T-helper 1 cell treated with Interleukin-12 subunit alpha and Interleukin-12 subunit beta and Interleukin-4 antibody, amounts not matched to agents 30 μg/mL and 1 μg/mL, for 36 hours (primary cell): ENCODE data around the gene CD300E.

Experiments used
- H3K27ac Mint-ChIP-seq: one replicate; pipeline ENCODE4 v1.8.0; 2021; ENCODE audit warnings: mild to moderate bottlenecking, mixed read lengths
- H3K27me3 Mint-ChIP-seq: one replicate; pipeline ENCODE4 v1.8.0; 2021; ENCODE audit warnings: low read depth, mixed read lengths
- H3K36me3 Mint-ChIP-seq: one replicate; pipeline ENCODE4 v1.8.0; 2021; ENCODE audit warnings: low read depth, mixed read lengths
- H3K4me1 Mint-ChIP-seq: one replicate; pipeline ENCODE4 v1.8.0; 2021; ENCODE audit warnings: low read depth, mixed read lengths
- H3K4me3 Mint-ChIP-seq: one replicate; pipeline ENCODE4 v1.8.0; 2021; ENCODE audit warnings: mild to moderate bottlenecking, moderate library complexity, mixed read lengths
- H3K9me3 Mint-ChIP-seq: one replicate; pipeline ENCODE4 v1.8.0; 2021; ENCODE audit warnings: mixed read lengths

CD300E gene

GRCh38 chr17:74619077-74619673 is 4.4 kb downstream of the CD300E start:
- H3K27me3 Mint-ChIP-seq = peaks cover 71% of the 10 kb centered on the region
- no peaks in the 10 kb centered on the region for H3K36me3 Mint-ChIP-seq
- no peaks in the 10 kb centered on the region for H3K4me1 Mint-ChIP-seq
- no peak overlapping the region for H3K27ac Mint-ChIP-seq
- H3K9me3 Mint-ChIP-seq = no peaks in the 10 kb centered on the region
- H3K4me3 Mint-ChIP-seq = no peak overlapping the region

DNA sequence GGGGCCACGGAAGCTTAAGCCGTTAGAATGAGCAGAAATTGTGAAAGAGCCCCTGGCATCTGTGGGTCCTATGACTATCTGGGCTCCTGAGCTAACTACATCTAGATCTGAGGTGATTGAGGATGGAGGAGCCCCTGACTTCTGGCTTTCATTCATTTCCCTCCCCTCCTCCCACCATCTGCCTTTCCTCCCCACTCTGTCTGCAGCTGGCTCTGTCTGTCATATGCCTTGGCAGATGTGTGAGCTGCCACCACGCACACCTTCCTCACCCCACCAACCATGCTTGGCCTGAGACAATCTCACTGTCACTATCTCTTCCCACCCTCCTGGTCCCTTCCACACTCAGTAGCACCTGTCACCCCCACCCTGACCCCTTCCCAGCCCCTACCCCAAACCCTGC is 5.1 kb downstream of the CD300E start:
- Mint-ChIP-seq H3K36me3 (no peaks in the 10 kb centered on the region), H3K4me1 (no peaks in the 10 kb centered on the region), H3K27me3 (peaks cover 67% of the 10 kb centered on the region), H3K4me3 (no peak overlapping the region), H3K9me3 (no peaks in the 10 kb centered on the region), H3K27ac (no peak overlapping the region)

- Mint-ChIP-seq H3K36me3 (no peaks in the 10 kb centered on the region), H3K4me1 (peaks cover 7% of the 10 kb centered on the region), H3K27ac (no peak overlapping the region), H3K9me3 (no peaks in the 10 kb centered on the region), H3K27me3 (peaks cover 57% of the 10 kb centered on the region), H3K4me3 (no peak overlapping the region)
These were observed 6.8 kb downstream of the CD300E start for GRCh38 chr17:74616696-74617095.

DNA sequence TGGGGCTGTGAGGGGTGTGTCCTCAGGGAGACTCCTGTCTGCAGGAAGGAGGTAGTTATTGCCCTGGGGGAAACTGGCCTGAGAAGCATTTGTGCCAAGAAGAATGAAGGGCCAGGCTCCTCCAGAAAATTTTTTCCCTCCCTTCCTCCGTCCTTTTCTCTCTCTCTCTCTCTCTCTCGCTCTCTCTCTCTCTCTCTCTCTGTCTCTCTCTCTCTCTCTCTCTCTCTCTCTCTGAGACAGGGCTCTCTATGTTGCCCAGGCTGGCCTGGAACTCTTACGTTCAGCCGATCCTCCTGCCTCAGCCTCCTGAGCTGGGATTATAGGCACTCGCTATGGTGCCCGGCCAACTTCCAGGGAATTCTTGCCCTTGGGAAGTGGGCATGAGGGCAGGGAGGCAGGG is 11.5 kb downstream of the CD300E start:
- H3K36me3 Mint-ChIP-seq = no peaks in the 10 kb centered on the region
- H3K4me1 Mint-ChIP-seq = peaks cover 7% of the 10 kb centered on the region
- H3K27me3 Mint-ChIP-seq = peaks cover 36% of the 10 kb centered on the region
- no peaks in the 10 kb centered on the region for H3K9me3 Mint-ChIP-seq
- no peak overlapping the region for H3K27ac Mint-ChIP-seq
- no peak overlapping the region for H3K4me3 Mint-ChIP-seq

GRCh38 chr17:74610108-74610507 is 13.4 kb downstream of the CD300E start:
- Mint-ChIP-seq H3K4me1 (peaks cover 7% of the 10 kb centered on the region), H3K27me3 (peaks cover 32% of the 10 kb centered on the region), H3K36me3 (no peaks in the 10 kb centered on the region), H3K9me3 (no peaks in the 10 kb centered on the region), H3K27ac (no peak overlapping the region), H3K4me3 (no peak overlapping the region)

- peaks cover 7% of the 10 kb centered on the region for H3K4me1 Mint-ChIP-seq
These were observed 15.0 kb downstream of the CD300E start for GRCh38 chr17:74608511-74608910.

GRCh38 chr17:74607221-74607620 is 16.3 kb downstream of the CD300E start:
- H3K9me3 Mint-ChIP-seq = no peaks in the 10 kb centered on the region
- peaks cover 5% of the 10 kb centered on the region for H3K4me1 Mint-ChIP-seq
- peaks cover 33% of the 10 kb centered on the region for H3K27me3 Mint-ChIP-seq

More at GRCh38 chr17:74608511-74608910, 15.0 kb downstream of the CD300E start:
- Mint-ChIP-seq H3K36me3 (no peaks in the 10 kb centered on the region), H3K9me3 (no peaks in the 10 kb centered on the region), H3K27ac (no peak overlapping the region), H3K4me3 (no peak overlapping the region), H3K27me3 (peaks cover 30% of the 10 kb centered on the region)

DNA sequence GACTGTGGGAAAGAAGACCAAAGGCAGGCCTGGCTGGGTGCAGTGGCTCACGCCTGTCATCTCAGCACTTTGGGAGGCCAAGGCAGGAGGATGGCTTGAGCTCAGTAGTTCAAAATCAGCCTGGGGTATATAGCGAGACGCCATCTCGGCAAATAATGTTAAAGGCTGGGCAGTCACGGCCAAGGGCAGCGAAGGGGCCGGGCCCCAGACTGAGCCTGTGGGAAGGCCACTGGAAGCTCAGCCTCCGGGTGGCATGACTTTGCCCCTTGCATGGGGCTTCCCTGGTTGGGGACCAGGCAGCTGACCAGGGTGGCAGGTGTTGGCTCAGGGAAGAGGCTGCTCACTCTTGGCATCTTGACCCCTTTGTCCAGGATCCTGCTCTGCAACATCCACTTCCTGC is 17.5 kb downstream of the CD300E start:
- Mint-ChIP-seq H3K36me3 (no peaks in the 10 kb centered on the region), H3K27me3 (peaks cover 30% of the 10 kb centered on the region), H3K9me3 (no peaks in the 10 kb centered on the region), H3K27ac (no peak overlapping the region), H3K4me1 (peaks cover 4% of the 10 kb centered on the region), H3K4me3 (no peak overlapping the region)

More at GRCh38 chr17:74607221-74607620, 16.3 kb downstream of the CD300E start:
- no peak overlapping the region for H3K27ac Mint-ChIP-seq
- H3K36me3 Mint-ChIP-seq = no peaks in the 10 kb centered on the region
- H3K4me3 Mint-ChIP-seq = no peak overlapping the region

DNA sequence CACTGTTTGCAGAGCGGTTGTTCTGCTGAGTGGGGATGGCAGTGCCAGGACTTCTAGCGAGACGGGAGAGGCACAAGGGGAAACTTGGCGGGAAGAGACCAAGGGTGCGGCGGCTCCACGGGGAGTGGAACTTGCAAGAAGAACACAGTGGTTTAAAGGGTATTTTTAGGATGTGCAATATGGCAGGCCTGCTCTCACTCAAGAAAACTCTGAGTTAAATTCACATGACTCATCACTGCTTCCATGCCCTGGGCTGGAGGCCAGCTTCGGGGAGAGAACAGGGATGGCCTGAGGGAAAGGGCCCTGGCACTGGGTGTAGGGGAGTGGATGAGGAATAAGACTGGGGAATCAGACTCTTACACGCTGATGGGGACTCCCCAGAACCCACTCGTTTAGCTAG is 18.2 kb downstream of the CD300E start:
- no peaks in the 10 kb centered on the region for H3K9me3 Mint-ChIP-seq
- no peaks in the 10 kb centered on the region for H3K36me3 Mint-ChIP-seq
- no peak overlapping the region for H3K27ac Mint-ChIP-seq
- H3K4me1 Mint-ChIP-seq = peaks cover 4% of the 10 kb centered on the region
- H3K27me3 Mint-ChIP-seq = peaks cover 36% of the 10 kb centered on the region
- no peak overlapping the region for H3K4me3 Mint-ChIP-seq

DNA sequence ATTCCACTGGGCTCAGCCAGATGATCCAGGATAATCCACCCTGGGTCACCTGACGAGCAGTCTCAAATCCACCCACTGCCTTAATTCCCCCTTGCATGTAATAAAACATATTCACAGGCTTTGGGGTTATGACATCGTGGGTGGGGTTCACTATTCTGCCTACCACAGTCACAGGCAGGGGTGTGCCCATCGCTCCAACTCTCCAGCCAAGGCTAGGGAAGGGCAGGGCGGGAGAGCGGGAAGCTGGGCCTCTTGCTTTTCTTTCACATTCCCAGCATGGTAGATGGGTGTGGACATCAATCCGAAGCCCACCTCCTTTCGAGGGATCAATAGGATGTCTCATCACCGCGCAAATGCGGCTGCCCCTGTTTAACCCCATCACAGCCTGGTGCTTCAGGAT is 18.8 kb downstream of the CD300E start:
- Mint-ChIP-seq H3K27ac (no peak overlapping the region), H3K9me3 (no peaks in the 10 kb centered on the region), H3K36me3 (no peaks in the 10 kb centered on the region), H3K27me3 (peaks cover 42% of the 10 kb centered on the region), H3K4me1 (peaks cover 4% of the 10 kb centered on the region), H3K4me3 (no peak overlapping the region)

DNA sequence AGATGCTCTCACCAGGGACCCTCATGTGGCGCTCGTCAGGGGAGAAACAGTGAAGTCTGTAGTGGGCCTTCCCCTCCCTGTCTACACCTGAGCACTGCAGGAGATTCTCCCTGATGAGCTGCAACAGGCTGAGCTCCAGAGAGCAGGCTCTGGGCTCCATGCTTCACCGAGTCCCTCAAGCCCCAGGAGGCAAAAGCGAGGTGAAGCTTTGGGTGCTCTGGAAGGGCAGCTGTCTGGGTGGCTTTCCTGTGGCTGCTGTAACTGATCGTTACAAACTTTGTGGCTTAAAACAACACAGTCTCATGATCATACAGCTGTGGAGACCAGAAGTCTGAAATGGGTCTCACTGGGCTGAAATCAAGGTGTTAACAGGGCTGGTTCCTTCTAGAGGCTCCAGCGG is 19.3 kb downstream of the CD300E start:
- Mint-ChIP-seq H3K9me3 (no peaks in the 10 kb centered on the region), H3K27me3 (peaks cover 47% of the 10 kb centered on the region), H3K36me3 (no peaks in the 10 kb centered on the region), H3K4me3 (no peak overlapping the region), H3K27ac (no peak overlapping the region), H3K4me1 (peaks cover 6% of the 10 kb centered on the region)

GRCh38 chr17:74603746-74604145 is 19.8 kb downstream of the CD300E start:
- H3K27me3 Mint-ChIP-seq = peaks cover 44% of the 10 kb centered on the region
- peaks cover 9% of the 10 kb centered on the region for H3K4me1 Mint-ChIP-seq
- no peaks in the 10 kb centered on the region for H3K9me3 Mint-ChIP-seq
- H3K4me3 Mint-ChIP-seq = no peak overlapping the region
- H3K27ac Mint-ChIP-seq = no peak overlapping the region
- no peaks in the 10 kb centered on the region for H3K36me3 Mint-ChIP-seq

DNA sequence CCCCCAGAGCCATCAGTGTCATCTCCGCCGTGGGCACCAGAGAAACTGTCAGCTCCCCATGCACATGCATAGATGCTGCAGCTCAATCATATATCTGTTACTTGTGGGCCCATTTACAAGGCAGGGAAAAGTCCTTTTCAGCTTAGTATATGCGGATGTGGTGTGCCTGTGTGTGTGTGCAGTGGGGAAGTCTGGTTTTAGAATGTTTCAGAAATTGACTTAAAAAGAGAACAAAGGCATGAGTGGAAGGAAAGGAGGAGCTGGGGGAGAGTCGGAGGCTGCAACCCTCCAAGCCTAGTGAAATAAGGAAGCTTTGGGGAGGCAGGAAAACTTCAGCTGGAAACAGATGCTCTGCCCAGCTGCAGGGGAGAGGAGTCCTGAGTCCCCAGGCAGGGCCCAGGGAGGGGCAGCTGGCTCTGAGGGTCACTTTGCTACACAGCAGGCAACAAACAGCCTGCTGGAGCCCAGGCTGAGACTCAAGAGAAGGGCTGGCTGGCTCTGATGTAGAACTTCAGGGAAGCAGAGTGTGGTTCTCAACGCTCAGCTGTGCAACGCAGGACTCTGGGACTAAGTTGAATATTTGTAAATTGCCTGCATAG is 20.4 kb downstream of the CD300E start:
- Mint-ChIP-seq H3K27ac (no peak overlapping the region), H3K4me3 (no peak overlapping the region)

GRCh38 chr17:74601944-74602572 is 21.5 kb downstream of the CD300E start:
- Mint-ChIP-seq H3K9me3 (no peaks in the 10 kb centered on the region), H3K27ac (no peak overlapping the region), H3K4me3 (no peak overlapping the region), H3K27me3 (peaks cover 43% of the 10 kb centered on the region), H3K36me3 (no peaks in the 10 kb centered on the region), H3K4me1 (peaks cover 13% of the 10 kb centered on the region)

More for the DNA sequence above, 20.4 kb downstream of the CD300E start:
- H3K27me3 Mint-ChIP-seq = peaks cover 46% of the 10 kb centered on the region
- peaks cover 13% of the 10 kb centered on the region for H3K4me1 Mint-ChIP-seq
- no peaks in the 10 kb centered on the region for H3K36me3 Mint-ChIP-seq
- no peaks in the 10 kb centered on the region for H3K9me3 Mint-ChIP-seq

- H3K4me1 Mint-ChIP-seq = peaks cover 13% of the 10 kb centered on the region
- H3K27me3 Mint-ChIP-seq = peaks cover 43% of the 10 kb centered on the region
- H3K9me3 Mint-ChIP-seq = no peaks in the 10 kb centered on the region
- no peaks in the 10 kb centered on the region for H3K36me3 Mint-ChIP-seq
- H3K4me3 Mint-ChIP-seq = no peak overlapping the region
- H3K27ac Mint-ChIP-seq = no peak overlapping the region
These were observed 24.0 kb downstream of the CD300E start for GRCh38 chr17:74599448-74599939.
